Keratinocyte (primary cell): ENCODE data around the gene PASD1. TPM values are rescaled to one million over a fixed set of nuclear protein-coding genes. Genes with fewer than 3 reads are reported as not detected.

Experiments
- DNase-seq: peaks from one replicate; pipeline ENCODE4 v3.0.0-alpha.2; 2011; ENCODE audit warnings: low read depth, missing footprints, low spot score
- FAIRE-seq: peaks from 2 replicates; lab custom pipeline; 2011; peaks lifted over from hg19 to GRCh38; lab: Jason Lieb, UNC
- H2AFZ ChIP-seq: 2 replicates; pipeline ENCODE4 v1.6.0; 2012; ENCODE audit warnings: low read length, control low read depth, inconsistent platforms; ENCODE audit not compliant: control insufficient read depth
- H3K27ac ChIP-seq: 2 replicates; pipeline ENCODE4 v1.5.1; 2011; ENCODE audit warnings: low read length; ENCODE audit not compliant: control insufficient read depth, insufficient read depth
- H3K27me3 ChIP-seq: 3 replicates; pipeline ENCODE4 v1.6.0; 2011; ENCODE audit warnings: low read length; ENCODE audit not compliant: control insufficient read depth, insufficient read depth; ENCODE audit errors: extremely low read depth
- H3K36me3 ChIP-seq, 2 experiments: 2 replicates in 1 of 2; 3 replicates in 1 of 2; pipeline ENCODE4 v1.5.1; 2011; ENCODE audit warnings: low read length in 2 of 2, mild to moderate bottlenecking in 1 of 2; ENCODE audit not compliant: control insufficient read depth in 2 of 2, insufficient read depth in 2 of 2; ENCODE audit errors: extremely low read depth in 1 of 2
- H3K4me1 ChIP-seq: 3 replicates; pipeline ENCODE4 v1.5.1; 2011; ENCODE audit warnings: low read length; ENCODE audit not compliant: control insufficient read depth, insufficient read depth; ENCODE audit errors: extremely low read depth
- H3K4me2 ChIP-seq: 3 replicates; pipeline ENCODE4 v1.6.0; 2011; ENCODE audit warnings: low read depth, low read length; ENCODE audit not compliant: control insufficient read depth, insufficient read depth; ENCODE audit errors: extremely low read depth
- H3K4me3 ChIP-seq, 3 experiments: fragments of 200-600 bp in 1 of 3; sonication (generic) in 1 of 3; 2 replicates in 2 of 3; 3 replicates in 1 of 3; pipeline ENCODE4 v1.5.1; 2011 to 2016; ENCODE audit warnings: low read length in 3 of 3, mild to moderate bottlenecking in 3 of 3, control low read depth in 2 of 3, inconsistent platforms in 1 of 3, low read depth in 1 of 3, mixed read lengths in 1 of 3, mixed run types in 1 of 3, moderate library complexity in 1 of 3; ENCODE audit not compliant: control insufficient read depth in 2 of 3, insufficient read depth in 2 of 3; ENCODE audit errors: extremely low read depth in 1 of 3
- H3K79me2 ChIP-seq: 2 replicates; pipeline ENCODE4 v1.6.0; 2012; ENCODE audit warnings: low read length; ENCODE audit not compliant: control insufficient read depth, insufficient read depth
- H3K9ac ChIP-seq: 3 replicates; pipeline ENCODE4 v1.6.0; 2011; ENCODE audit warnings: low read length; ENCODE audit not compliant: control insufficient read depth, insufficient read depth; ENCODE audit errors: extremely low read depth
- H3K9me1 ChIP-seq: 3 replicates; pipeline ENCODE4 v1.6.0; 2011; ENCODE audit warnings: low read length; ENCODE audit not compliant: control insufficient read depth, insufficient read depth; ENCODE audit errors: extremely low read depth
- H3K9me3 ChIP-seq: 2 replicates; pipeline ENCODE4 v1.5.1; 2012; ENCODE audit warnings: low read depth, low read length; ENCODE audit not compliant: control insufficient read depth
- H4K20me1 ChIP-seq: 3 replicates; pipeline ENCODE4 v1.6.0; 2011; ENCODE audit warnings: low read length; ENCODE audit not compliant: control insufficient read depth, insufficient read depth; ENCODE audit errors: extremely low read depth
- CTCF ChIP-seq, 3 experiments: IDR thresholded peaks in 1 of 3; conservative IDR thresholded peaks in 1 of 3; optimal IDR thresholded peaks in 1 of 3; 2 replicates in 2 of 3; 3 replicates in 1 of 3; pipeline versions ENCODE3 to v1.5.1; 2011; ENCODE audit warnings: low read length in 3 of 3, mild to moderate bottlenecking in 3 of 3, moderate library complexity in 2 of 3, control low read depth in 1 of 3, inconsistent platforms in 1 of 3; ENCODE audit not compliant: insufficient read depth in 2 of 3; ENCODE audit errors: extremely low read depth in 1 of 3
- EZH2 ChIP-seq: IDR thresholded peaks from one replicate; pipeline ENCODE4 v1.6.1; 2012; ENCODE audit warnings: inconsistent platforms, mild to moderate bottlenecking, low read length, moderate library complexity
- dilution Hi-C: fragments of 300-500 bp; cut with MboI; formaldehyde crosslinking; loops from one replicate; pipeline ENCODE4 v1.7.0; 2020; ENCODE audit warnings: low sequenced_read_pairs; ENCODE audit not compliant: extremely low pct_ligation_motif_present
- polyA plus RNA-seq, 5 experiments: library from polyadenylated mRNA; depleted of rRNA in 3 of 5; stranded (reverse) in 3 of 5; stranded (forward) in 1 of 5; unstranded in 1 of 5; fragments of >200 nt; gene quantifications; 1 replicate in 1 of 5; 2 replicates in 3 of 5; 3 replicates in 1 of 5; pipeline versions ENCODE4 v1.2.1 to v1.2.3, GENCODE V29; 2011 to 2012; ENCODE audit warnings: missing spikeins in 2 of 5, low read depth in 1 of 5, low replicate concordance in 1 of 5

Gene PASD1
- polyA plus RNA-seq, 1 donor (not counting 4 experiments of a cell fraction or from before 2014, with no cell fraction given) = not detected

- Histone ChIP-seq H4K20me1 (no peaks in the 10 kb centered on the region), H3K4me3 (no peak overlapping the region), H3K4me2 (no peak overlapping the region), H2AFZ (no peak overlapping the region), H3K9ac (no peak overlapping the region), H3K36me3 (no peaks in the 10 kb centered on the region), H3K9me1 (no peaks in the 10 kb centered on the region), H3K79me2 (no peaks in the 10 kb centered on the region), H3K4me1 (no peaks in the 10 kb centered on the region), H3K27ac (no peak overlapping the region), H3K27me3 (no peaks in the 10 kb centered on the region), H3K9me3 (peaks cover 3% of the 10 kb centered on the region)
- dilution Hi-C loops = loop anchor here (25.0 kb wide), 1 partner anchor 913 kb away; the partner anchor contains the start of gene GABRQ
- DNase-seq (no peak), FAIRE-seq (no peak)
- TF ChIP-seq CTCF (optimal IDR thresholded peaks at IDR 0.05 in 1 of 3, IDR thresholded peaks at IDR 0.05 in 1 of 3, conservative IDR thresholded peaks at IDR 0.05 in 1 of 3; ENCODE audit: extremely low read depth in 1 of 3, insufficient read depth in 2 of 3, low read length in 3 of 3) (no peak), EZH2 (no peak)
Measured at GRCh38 chrX:151724563-151725337, 161.3 kb downstream of the PASD1 start.

GRCh38 chrX:151725338-151725614, 161.8 kb downstream of the PASD1 start:
- dilution Hi-C loops = loop anchor here (25.0 kb wide), 1 partner anchor 912 kb away; the partner anchor contains the start of gene GABRQ
- no peak overlapping the region for H3K9ac ChIP-seq

More at GRCh38 chrX:151725338-151725614, 161.8 kb downstream of the PASD1 start:
- H4K20me1 ChIP-seq = no peaks in the 10 kb centered on the region
- no peaks in the 10 kb centered on the region for H3K27me3 ChIP-seq
- peaks cover 3% of the 10 kb centered on the region for H3K9me3 ChIP-seq
- no peaks in the 10 kb centered on the region for H3K4me1 ChIP-seq
- H3K4me2 ChIP-seq = no peak overlapping the region
- H3K27ac ChIP-seq = no peak overlapping the region
- H3K36me3 ChIP-seq = no peaks in the 10 kb centered on the region
- no peaks in the 10 kb centered on the region for H3K79me2 ChIP-seq
- H2AFZ ChIP-seq = no peak overlapping the region
- TF ChIP-seq CTCF (optimal IDR thresholded peaks at IDR 0.05 in 1 of 3, IDR thresholded peaks at IDR 0.05 in 1 of 3, conservative IDR thresholded peaks at IDR 0.05 in 1 of 3; ENCODE audit: extremely low read depth in 1 of 3, insufficient read depth in 2 of 3, low read length in 3 of 3) (no peak), EZH2 (no peak)
- no peak overlapping the region for H3K4me3 ChIP-seq
- no peak for DNase-seq
- no peak for FAIRE-seq
- H3K9me1 ChIP-seq = no peaks in the 10 kb centered on the region

Other genes with a start within 250 kb of the PASD1 start
- 21.5 to 29.4 TPM (median 25.4 TPM) in 3 replicates for gene VMA21, start 166.5 kb upstream of the PASD1 start, polyA plus RNA-seq
- gene PRRG3, start 131.8 kb downstream of the PASD1 start, polyA plus RNA-seq = not detected in 3 replicates
- not detected in 3 replicates for gene FATE1, start 152.4 kb downstream of the PASD1 start, polyA plus RNA-seq
- gene CNGA2, start 171.1 kb downstream of the PASD1 start, polyA plus RNA-seq = not detected in 3 replicates